ENCODE results near the gene FAM120B. TPM values are rescaled to one million over a fixed set of nuclear protein-coding genes. Genes with fewer than 3 reads are reported as not detected.

FAM120B gene
- total RNA-seq, 1 experiment from 2014 or later: 23.4 TPM

GRCh38 chr6:170416959-170417606, 110.5 kb downstream of the FAM120B start:
- H3K27me3 Mint-ChIP-seq (ENCODE audit: insufficient read depth, unreplicated experiment): no peaks in the 10 kb centered on the region
- no peak for DNase-seq (ENCODE audit: unreplicated experiment)
- no peaks in the 10 kb centered on the region for H3K9me3 Mint-ChIP-seq (ENCODE audit: unreplicated experiment)
- no TSS peak for BruUV-seq (replicated peaks)
- TF ChIP-seq, protein P1, sequence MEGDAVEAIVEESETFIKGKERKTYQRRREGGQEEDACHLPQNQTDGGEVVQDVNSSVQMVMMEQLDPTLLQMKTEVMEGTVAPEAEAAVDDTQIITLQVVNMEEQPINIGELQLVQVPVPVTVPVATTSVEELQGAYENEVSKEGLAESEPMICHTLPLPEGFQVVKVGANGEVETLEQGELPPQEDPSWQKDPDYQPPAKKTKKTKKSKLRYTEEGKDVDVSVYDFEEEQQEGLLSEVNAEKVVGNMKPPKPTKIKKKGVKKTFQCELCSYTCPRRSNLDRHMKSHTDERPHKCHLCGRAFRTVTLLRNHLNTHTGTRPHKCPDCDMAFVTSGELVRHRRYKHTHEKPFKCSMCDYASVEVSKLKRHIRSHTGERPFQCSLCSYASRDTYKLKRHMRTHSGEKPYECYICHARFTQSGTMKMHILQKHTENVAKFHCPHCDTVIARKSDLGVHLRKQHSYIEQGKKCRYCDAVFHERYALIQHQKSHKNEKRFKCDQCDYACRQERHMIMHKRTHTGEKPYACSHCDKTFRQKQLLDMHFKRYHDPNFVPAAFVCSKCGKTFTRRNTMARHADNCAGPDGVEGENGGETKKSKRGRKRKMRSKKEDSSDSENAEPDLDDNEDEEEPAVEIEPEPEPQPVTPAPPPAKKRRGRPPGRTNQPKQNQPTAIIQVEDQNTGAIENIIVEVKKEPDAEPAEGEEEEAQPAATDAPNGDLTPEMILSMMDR (IDR thresholded peaks at IDR 0.05; ENCODE audit: unreplicated experiment): no peak
- ChIA-PET CTCF (interaction anchor here (0.8 kb wide), 1 partner anchor 11 kb away, joined by 4 read pairs; no protein-coding TSS in a partner anchor), POLR2A (no interaction called here)
- intact Hi-C loops (cut with micrococcal nuclease): no loop called here
- no peak overlapping the region for H3K27ac Mint-ChIP-seq (ENCODE audit: low read depth, unreplicated experiment)
- no peaks in the 10 kb centered on the region for H3K4me1 Mint-ChIP-seq (ENCODE audit: insufficient read depth, unreplicated experiment)
- H3K4me3 Mint-ChIP-seq (ENCODE audit: unreplicated experiment): no peak overlapping the region
- H3K36me3 Mint-ChIP-seq (ENCODE audit: insufficient read depth, unreplicated experiment): peaks cover 5% of the 10 kb centered on the region

GRCh38 chr6:170417881-170418280, 111.3 kb downstream of the FAM120B start:
- H3K27ac Mint-ChIP-seq (ENCODE audit: low read depth, unreplicated experiment): no peak overlapping the region
- DNase-seq (ENCODE audit: unreplicated experiment): no peak
- peaks cover 5% of the 10 kb centered on the region for H3K36me3 Mint-ChIP-seq (ENCODE audit: insufficient read depth, unreplicated experiment)
- ChIA-PET POLR2A (interaction anchor here (1.2 kb wide), 1 partner anchor 14 kb away, joined by 4 read pairs; no protein-coding TSS in a partner anchor), CTCF (interaction anchor here (0.5 to 0.8 kb wide), 2 partner anchors 12 to 112 kb away, joined by 4 read pairs; no protein-coding TSS in a partner anchor)
- no peaks in the 10 kb centered on the region for H3K9me3 Mint-ChIP-seq (ENCODE audit: unreplicated experiment)
- H3K27me3 Mint-ChIP-seq (ENCODE audit: insufficient read depth, unreplicated experiment): no peaks in the 10 kb centered on the region
- H3K4me1 Mint-ChIP-seq (ENCODE audit: insufficient read depth, unreplicated experiment): no peaks in the 10 kb centered on the region
- BruUV-seq (replicated peaks): no TSS peak
- intact Hi-C loops (cut with micrococcal nuclease): no loop called here
- TF ChIP-seq, protein P1 (IDR thresholded peaks at IDR 0.05; ENCODE audit: unreplicated experiment): no peak
- no peak overlapping the region for H3K4me3 Mint-ChIP-seq (ENCODE audit: unreplicated experiment)

- no peaks in the 10 kb centered on the region for H3K4me1 Mint-ChIP-seq (ENCODE audit: insufficient read depth, unreplicated experiment)
- CTCF ChIA-PET: no interaction called here
- H3K27me3 Mint-ChIP-seq (ENCODE audit: insufficient read depth, unreplicated experiment): no peaks in the 10 kb centered on the region
- no peak overlapping the region for H3K4me3 Mint-ChIP-seq (ENCODE audit: unreplicated experiment)
- TF ChIP-seq, protein P1 (IDR thresholded peaks at IDR 0.05; ENCODE audit: unreplicated experiment): no peak
- BruUV-seq (replicated peaks): no TSS peak
- H3K36me3 Mint-ChIP-seq (ENCODE audit: insufficient read depth, unreplicated experiment): peaks cover 5% of the 10 kb centered on the region
- DNase-seq (ENCODE audit: unreplicated experiment): no peak
- no peaks in the 10 kb centered on the region for H3K9me3 Mint-ChIP-seq (ENCODE audit: unreplicated experiment)
- intact Hi-C loops (cut with micrococcal nuclease): no loop called here
- POLR2A ChIA-PET: no interaction called here
- H3K27ac Mint-ChIP-seq (ENCODE audit: low read depth, unreplicated experiment): no peak overlapping the region
Measured at GRCh38 chr6:170420283-170420682, 113.7 kb downstream of the FAM120B start.

GRCh38 chr6:170420791-170421776, 114.5 kb downstream of the FAM120B start:
- BruUV-seq (replicated peaks): no TSS peak
- DNase-seq (ENCODE audit: unreplicated experiment): no peak
- CTCF ChIA-PET: no interaction called here
- Mint-ChIP-seq H3K27ac (ENCODE audit: low read depth, unreplicated experiment) (no peak overlapping the region), H3K27me3 (ENCODE audit: insufficient read depth, unreplicated experiment) (no peaks in the 10 kb centered on the region), H3K4me3 (ENCODE audit: unreplicated experiment) (no peak overlapping the region), H3K4me1 (ENCODE audit: insufficient read depth, unreplicated experiment) (no peaks in the 10 kb centered on the region), H3K9me3 (ENCODE audit: unreplicated experiment) (no peaks in the 10 kb centered on the region), H3K36me3 (ENCODE audit: insufficient read depth, unreplicated experiment) (peaks cover 5% of the 10 kb centered on the region)
- TF ChIP-seq, protein P1 (IDR thresholded peaks at IDR 0.05; ENCODE audit: unreplicated experiment): no peak
- POLR2A ChIA-PET: no interaction called here
- intact Hi-C loops (cut with micrococcal nuclease): no loop called here
